HCT116 (cell line): ENCODE measurements around the gene ZNF474.

Experiments
- CTCF ChIP-seq, 3 experiments: fragments of 200-600 bp in 1 of 3; sonication (generic) in 1 of 3; IDR thresholded peaks in 2 of 3; conservative IDR thresholded peaks in 1 of 3; 2 replicates each; pipeline ENCODE4 v1.5.1; 2012 to 2017; ENCODE audit warnings: low read depth in 2 of 3, low read length in 2 of 3, antibody characterized with exemption in 1 of 3, borderline replicate concordance in 1 of 3, control low read depth in 1 of 3, mild to moderate bottlenecking in 1 of 3, mixed read lengths in 1 of 3, mixed run types in 1 of 3, moderate library complexity in 1 of 3; ENCODE audit not compliant: insufficient read depth in 1 of 3
- EZH2 ChIP-seq: fragments of 200-600 bp; sonication (generic); IDR thresholded peaks from 2 replicates; pipeline ENCODE4 v1.6.1; 2017; ENCODE audit warnings: antibody characterized with exemption, mixed run types
- POLR2A ChIP-seq: IDR thresholded peaks from 2 replicates; pipeline ENCODE4 v1.7.0; 2011; ENCODE audit warnings: borderline replicate concordance; ENCODE audit not compliant: insufficient read depth, insufficient read length; ENCODE audit errors: extremely low read depth
- SIN3A ChIP-seq: IDR thresholded peaks from 2 replicates; pipeline ENCODE4 v1.6.1; 2012; ENCODE audit warnings: low read depth
- YY1 ChIP-seq: IDR thresholded peaks from 2 replicates; pipeline ENCODE4 v1.6.1; 2011; ENCODE audit warnings: low read length, low read depth, moderate library complexity, mild to moderate bottlenecking; ENCODE audit not compliant: insufficient replicate concordance; ENCODE audit errors: extremely low read depth
- ZFX ChIP-seq: fragments of 450-650 bp; IDR thresholded peaks from 2 replicates; pipeline ENCODE4 v1.6.1; 2017

- TF ChIP-seq SIN3A (no peak), EZH2 (no peak), ZFX (no peak), CTCF (IDR thresholded peaks at IDR 0.05 in 2 of 3, conservative IDR thresholded peaks at IDR 0.05 in 1 of 3; ENCODE audit: borderline replicate concordance in 1 of 3, insufficient read depth in 1 of 3, low read depth in 2 of 3, low read length in 2 of 3) (no peak), YY1 (no peak), POLR2A (no peak)
Observed at GRCh38 chr5:122102825-122103224, 26.5 kb upstream of the ZNF474 start.
